ENCODE measurements around the gene TMEM51.

Gene TMEM51

GRCh38 chr1:15196807-15197530 lies 43.4 kb downstream of the TMEM51 start:
- no peak for DNase-seq (ENCODE audit: low read depth in 2 of 2)

GRCh38 chr1:15197591-15198447 lies 44.3 kb downstream of the TMEM51 start:
- no peak for DNase-seq (ENCODE audit: low read depth in 2 of 2)

- no peak for DNase-seq (ENCODE audit: low read depth in 2 of 2)
Observed at GRCh38 chr1:15198684-15199083, 45.1 kb downstream of the TMEM51 start.

GRCh38 chr1:15201221-15201620 lies 47.7 kb downstream of the TMEM51 start:
- no peak for DNase-seq (ENCODE audit: low read depth in 2 of 2)

GRCh38 chr1:15201849-15202551 lies 48.5 kb downstream of the TMEM51 start:
- DNase-seq (ENCODE audit: low read depth in 2 of 2) = no peak

- no peak for DNase-seq (ENCODE audit: low read depth in 2 of 2)
Observed at GRCh38 chr1:15204931-15205330, 51.4 kb downstream of the TMEM51 start.

GRCh38 chr1:15205586-15206346 lies 52.2 kb downstream of the TMEM51 start:
- DNase-seq (ENCODE audit: low read depth in 2 of 2) = no peak

- DNase-seq (ENCODE audit: low read depth in 2 of 2) = no peak
Observed at GRCh38 chr1:15206418-15207030, 53.0 kb downstream of the TMEM51 start.

GRCh38 chr1:15207031-15207828 lies 53.7 kb downstream of the TMEM51 start:
- DNase-seq (ENCODE audit: low read depth in 2 of 2) = no peak

- no peak for DNase-seq (ENCODE audit: low read depth in 2 of 2)
Observed at GRCh38 chr1:15207829-15208429, 54.4 kb downstream of the TMEM51 start.

- no peak for DNase-seq (ENCODE audit: low read depth in 2 of 2)
Observed at GRCh38 chr1:15210651-15211375, 57.3 kb downstream of the TMEM51 start.

GRCh38 chr1:15211424-15211823 lies 57.9 kb downstream of the TMEM51 start:
- DNase-seq (ENCODE audit: low read depth in 2 of 2) = no peak

GRCh38 chr1:15212216-15212953 lies 58.8 kb downstream of the TMEM51 start:
- no peak for DNase-seq (ENCODE audit: low read depth in 2 of 2)

GRCh38 chr1:15212954-15213291 lies 59.4 kb downstream of the TMEM51 start:
- no peak for DNase-seq (ENCODE audit: low read depth in 2 of 2)

GRCh38 chr1:15213341-15213821 lies 59.8 kb downstream of the TMEM51 start:
- no peak for DNase-seq (ENCODE audit: low read depth in 2 of 2)

- DNase-seq (ENCODE audit: low read depth in 2 of 2) = no peak
Observed at GRCh38 chr1:15214527-15214926, 61.0 kb downstream of the TMEM51 start.

- DNase-seq (ENCODE audit: low read depth in 2 of 2) = no peak
Observed at GRCh38 chr1:15215116-15215515, 61.6 kb downstream of the TMEM51 start.

- DNase-seq (ENCODE audit: low read depth in 2 of 2) = no peak
Observed at GRCh38 chr1:15217654-15218053, 64.1 kb downstream of the TMEM51 start.

Measured in stimulated activated CD8-positive, alpha-beta memory T cell treated with anti-CD3 and anti-CD28 coated beads, Interleukin-2, amount 100 ng/mL, for 1 hour (primary cell).